Measurements from ENCODE around the gene RPAIN. TPM values are rescaled to one million over a fixed set of nuclear protein-coding genes. Genes with fewer than 3 reads are reported as not detected.

RPAIN gene
- total and polyA plus RNA-seq, 2 of the 13 experiments (the other 11 are each of a cell fraction or from before 2014, with no cell fraction given): 42.1 to 58.5 TPM

- TF ChIP-seq ZNF256 (CRISPR knock-in tag; conservative IDR thresholded peaks at IDR 0.05) (no peak; the same call in 1 of the 2 replicates), ZNF333 (CRISPR knock-in tag; IDR thresholded peaks at IDR 0.05; ENCODE audit: borderline replicate concordance) (peak; percentile 86), KDM5B (CRISPR knock-in tag; IDR thresholded peaks at IDR 0.05; ENCODE audit: borderline replicate concordance) (peak; percentile 97), ZNF850 (CRISPR knock-in tag; conservative IDR thresholded peaks at IDR 0.05) (no peak), HES4 (CRISPR knock-in tag; IDR thresholded peaks at IDR 0.05; ENCODE audit: borderline replicate concordance) (peak; percentile 94), PRMT3 (CRISPR knock-in tag; IDR thresholded peaks at IDR 0.05; ENCODE audit: borderline replicate concordance, low read depth) (no peak), ZNF891 (CRISPR knock-in tag; IDR thresholded peaks at IDR 0.05) (no peak), PAX8 (CRISPR knock-in tag; IDR thresholded peaks at IDR 0.05; ENCODE audit: borderline replicate concordance) (peak; percentile 98; the same call in 1 of the 2 replicates), ZBTB44 (CRISPR knock-in tag; IDR thresholded peaks at IDR 0.05) (no peak), PHF8 (CRISPR knock-in tag; IDR thresholded peaks at IDR 0.05) (peak; percentile 92), ZNF546 (CRISPR knock-in tag; conservative IDR thresholded peaks at IDR 0.05) (peak; percentile 79; the same call in 1 of the 2 replicates), TRIM24 (CRISPR knock-in tag; IDR thresholded peaks at IDR 0.05) (no peak), SMAD1 (CRISPR knock-in tag; IDR thresholded peaks at IDR 0.05; ENCODE audit: borderline replicate concordance, low read depth) (peak; percentile 31; the same call in 1 of the 2 replicates), CBX5 (CRISPR knock-in tag; IDR thresholded peaks at IDR 0.05; ENCODE audit: borderline replicate concordance) (peak; percentile 51; the same call in 1 of the 2 replicates), HCFC1 (IDR thresholded peaks at IDR 0.05; ENCODE audit: low read depth, low read length) (no peak), ZNF644 (CRISPR knock-in tag; IDR thresholded peaks at IDR 0.05; ENCODE audit: low read depth) (no peak), HOXD1 (CRISPR knock-in tag; IDR thresholded peaks at IDR 0.05) (peak; percentile 56; the same call in 1 of the 2 replicates), ZSCAN31 (CRISPR knock-in tag; IDR thresholded peaks at IDR 0.05; ENCODE audit: low read depth) (peak; percentile 84)
- TF ChIP-seq, protein P1, sequence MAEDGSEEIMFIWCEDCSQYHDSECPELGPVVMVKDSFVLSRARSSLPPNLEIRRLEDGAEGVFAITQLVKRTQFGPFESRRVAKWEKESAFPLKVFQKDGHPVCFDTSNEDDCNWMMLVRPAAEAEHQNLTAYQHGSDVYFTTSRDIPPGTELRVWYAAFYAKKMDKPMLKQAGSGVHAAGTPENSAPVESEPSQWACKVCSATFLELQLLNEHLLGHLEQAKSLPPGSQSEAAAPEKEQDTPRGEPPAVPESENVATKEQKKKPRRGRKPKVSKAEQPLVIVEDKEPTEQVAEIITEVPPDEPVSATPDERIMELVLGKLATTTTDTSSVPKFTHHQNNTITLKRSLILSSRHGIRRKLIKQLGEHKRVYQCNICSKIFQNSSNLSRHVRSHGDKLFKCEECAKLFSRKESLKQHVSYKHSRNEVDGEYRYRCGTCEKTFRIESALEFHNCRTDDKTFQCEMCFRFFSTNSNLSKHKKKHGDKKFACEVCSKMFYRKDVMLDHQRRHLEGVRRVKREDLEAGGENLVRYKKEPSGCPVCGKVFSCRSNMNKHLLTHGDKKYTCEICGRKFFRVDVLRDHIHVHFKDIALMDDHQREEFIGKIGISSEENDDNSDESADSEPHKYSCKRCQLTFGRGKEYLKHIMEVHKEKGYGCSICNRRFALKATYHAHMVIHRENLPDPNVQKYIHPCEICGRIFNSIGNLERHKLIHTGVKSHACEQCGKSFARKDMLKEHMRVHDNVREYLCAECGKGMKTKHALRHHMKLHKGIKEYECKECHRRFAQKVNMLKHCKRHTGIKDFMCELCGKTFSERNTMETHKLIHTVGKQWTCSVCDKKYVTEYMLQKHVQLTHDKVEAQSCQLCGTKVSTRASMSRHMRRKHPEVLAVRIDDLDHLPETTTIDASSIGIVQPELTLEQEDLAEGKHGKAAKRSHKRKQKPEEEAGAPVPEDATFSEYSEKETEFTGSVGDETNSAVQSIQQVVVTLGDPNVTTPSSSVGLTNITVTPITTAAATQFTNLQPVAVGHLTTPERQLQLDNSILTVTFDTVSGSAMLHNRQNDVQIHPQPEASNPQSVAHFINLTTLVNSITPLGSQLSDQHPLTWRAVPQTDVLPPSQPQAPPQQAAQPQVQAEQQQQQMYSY (CRISPR knock-in tag; IDR thresholded peaks at IDR 0.05): peak; percentile 94
- TF ChIP-seq, protein P2, sequence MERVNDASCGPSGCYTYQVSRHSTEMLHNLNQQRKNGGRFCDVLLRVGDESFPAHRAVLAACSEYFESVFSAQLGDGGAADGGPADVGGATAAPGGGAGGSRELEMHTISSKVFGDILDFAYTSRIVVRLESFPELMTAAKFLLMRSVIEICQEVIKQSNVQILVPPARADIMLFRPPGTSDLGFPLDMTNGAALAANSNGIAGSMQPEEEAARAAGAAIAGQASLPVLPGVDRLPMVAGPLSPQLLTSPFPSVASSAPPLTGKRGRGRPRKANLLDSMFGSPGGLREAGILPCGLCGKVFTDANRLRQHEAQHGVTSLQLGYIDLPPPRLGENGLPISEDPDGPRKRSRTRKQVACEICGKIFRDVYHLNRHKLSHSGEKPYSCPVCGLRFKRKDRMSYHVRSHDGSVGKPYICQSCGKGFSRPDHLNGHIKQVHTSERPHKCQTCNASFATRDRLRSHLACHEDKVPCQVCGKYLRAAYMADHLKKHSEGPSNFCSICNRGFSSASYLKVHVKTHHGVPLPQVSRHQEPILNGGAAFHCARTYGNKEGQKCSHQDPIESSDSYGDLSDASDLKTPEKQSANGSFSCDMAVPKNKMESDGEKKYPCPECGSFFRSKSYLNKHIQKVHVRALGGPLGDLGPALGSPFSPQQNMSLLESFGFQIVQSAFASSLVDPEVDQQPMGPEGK (CRISPR knock-in tag; IDR thresholded peaks at IDR 0.05): peak; percentile 21; the same call in 1 of the 2 replicates
Observed at GRCh38 chr17:5438716-5439445, 18.9 kb downstream of the RPAIN start, which contains the start of gene C1QBP (continued).
